ENCODE measurements around the gene RNU6-1. TPM values are rescaled to one million over a fixed set of nuclear protein-coding genes. Genes with fewer than 3 reads are reported as not detected.

The RNU6-1 gene
- total and polyA plus RNA-seq, 2 donors (not counting 1 experiment from before 2014, with no cell fraction given): not detected

GRCh38 chr15:67835297-67836133 is 4.3 kb downstream of the RNU6-1 start:
- Mint-ChIP-seq H3K27ac (peak overlapping the region; percentile 37), H3K9me3 (ENCODE audit: insufficient read depth) (no peaks in the 10 kb centered on the region), H3K4me1 (peaks cover 62% of the 10 kb centered on the region), H3K4me3 (peak overlapping the region; percentile 88), H3K27me3 (peaks cover 52% of the 10 kb centered on the region)
- DNase-seq (peak; percentile 65), ATAC-seq (ENCODE audit: low read depth) (no peak)
- no peaks in the 10 kb centered on the region for H3K36me3 ChIP-seq (replicated peaks in 1 of 2; ENCODE audit: control extremely low read depth in 1 of 2, control insufficient read depth in 1 of 2, extremely low read depth in 1 of 2, insufficient read depth in 2 of 2, low read length in 1 of 2)
- H2AFZ ChIP-seq (ENCODE audit: insufficient read depth, low read depth, low read length, poor library complexity, severe bottlenecking): peak overlapping the region; percentile 64
- ChIA-PET POLR2A (interaction anchor here (0.6 to 2.5 kb wide), 3 partner anchors 11 to 442 kb away, joined by 3 to 22 read pairs (median 7); partner anchors contain the start of genes FEM1B and SKOR1), CTCF (interaction anchor here (0.7 to 5.7 kb wide), 17 partner anchors 10 to 932 kb away, joined by 3 to 177 read pairs (median 3); no protein-coding TSS in a partner anchor)
- peaks cover 51 to 52% of the 10 kb centered on the region in 2 donors for H3K4me1 ChIP-seq (ENCODE audit: control insufficient read depth in 2 of 2, insufficient read depth in 2 of 2, low read length in 2 of 2)
- 6% methylated on average over 59 of the region's 59 CpGs for WGBS (ENCODE audit: insufficient coverage)
- H4K20me1 ChIP-seq (ENCODE audit: control insufficient read depth, insufficient read depth, low read length, poor library complexity, severe bottlenecking): no peaks in the 10 kb centered on the region
- no peaks in the 10 kb centered on the region for H3K79me2 ChIP-seq (ENCODE audit: control insufficient read depth, insufficient read depth, low read length)
- H3K9me3 ChIP-seq (ENCODE audit: control extremely low read depth in 1 of 3, control insufficient read depth in 2 of 3, insufficient read depth in 1 of 3, low read length in 2 of 3): peaks cover 0 to 41% (median 0%) of the 10 kb centered on the region in 3 donors
- peak overlapping the region; percentile 19 to 74 (median 48) for H3K4me3 ChIP-seq (ENCODE audit: control extremely low read depth in 1 of 5, extremely low read depth in 1 of 5, insufficient read depth in 1 of 5, low read depth in 2 of 5, low read length in 4 of 5)
- intact Hi-C loops (cut with micrococcal nuclease): loop anchor here (1.0 to 5.0 kb wide), 5 partner anchors 13 to 968 kb away; partner anchors contain the start of gene C15orf61
- H3K9ac ChIP-seq (ENCODE audit: low read length): peak overlapping the region; percentile 65
- peak overlapping the region; percentile 89 for H3K4me2 ChIP-seq (replicated peaks; ENCODE audit: low read depth, low read length, poor library complexity, severe bottlenecking)
- no peak overlapping the region for H3K27ac ChIP-seq (ENCODE audit: low read length in 2 of 2)
- H3K27me3 ChIP-seq (replicated peaks in 1 of 4; ENCODE audit: control extremely low read depth in 1 of 4, control insufficient read depth in 3 of 4, insufficient read depth in 4 of 4, low read length in 3 of 4): peaks cover 3 to 73% (median 45%) of the 10 kb centered on the region in 4 experiments
- peak; percentile 87 for TF ChIP-seq EZH2 (IDR thresholded peaks at IDR 0.05; ENCODE audit: borderline replicate concordance, insufficient read depth, low read depth, low read length, poor library complexity, severe bottlenecking)
- TF ChIP-seq CTCF (IDR thresholded peaks at IDR 0.05): no peak

Data from B cell (primary cell).